ENCODE data around the gene MIER2. TPM values are rescaled to one million over a fixed set of nuclear protein-coding genes. Genes with fewer than 3 reads are reported as not detected.

The MIER2 gene
- total RNA-seq, 1 donor from 2014 or later = 50.5 TPM

GRCh38 chr19:366951-367350, 22.4 kb upstream of the MIER2 start:
- Mint-ChIP-seq H3K4me3 (no peak overlapping the region), H3K36me3 (no peaks in the 10 kb centered on the region), H3K27ac (no peak overlapping the region), H3K4me1 (peaks cover 10% of the 10 kb centered on the region), H3K27me3 (ENCODE audit: low read depth) (peaks cover 44% of the 10 kb centered on the region), H3K9me3 (no peaks in the 10 kb centered on the region)
- no peak for DNase-seq (ENCODE audit: low spot score in 2 of 2, unreplicated experiment in 2 of 2)
- TF ChIP-seq, protein P1, sequence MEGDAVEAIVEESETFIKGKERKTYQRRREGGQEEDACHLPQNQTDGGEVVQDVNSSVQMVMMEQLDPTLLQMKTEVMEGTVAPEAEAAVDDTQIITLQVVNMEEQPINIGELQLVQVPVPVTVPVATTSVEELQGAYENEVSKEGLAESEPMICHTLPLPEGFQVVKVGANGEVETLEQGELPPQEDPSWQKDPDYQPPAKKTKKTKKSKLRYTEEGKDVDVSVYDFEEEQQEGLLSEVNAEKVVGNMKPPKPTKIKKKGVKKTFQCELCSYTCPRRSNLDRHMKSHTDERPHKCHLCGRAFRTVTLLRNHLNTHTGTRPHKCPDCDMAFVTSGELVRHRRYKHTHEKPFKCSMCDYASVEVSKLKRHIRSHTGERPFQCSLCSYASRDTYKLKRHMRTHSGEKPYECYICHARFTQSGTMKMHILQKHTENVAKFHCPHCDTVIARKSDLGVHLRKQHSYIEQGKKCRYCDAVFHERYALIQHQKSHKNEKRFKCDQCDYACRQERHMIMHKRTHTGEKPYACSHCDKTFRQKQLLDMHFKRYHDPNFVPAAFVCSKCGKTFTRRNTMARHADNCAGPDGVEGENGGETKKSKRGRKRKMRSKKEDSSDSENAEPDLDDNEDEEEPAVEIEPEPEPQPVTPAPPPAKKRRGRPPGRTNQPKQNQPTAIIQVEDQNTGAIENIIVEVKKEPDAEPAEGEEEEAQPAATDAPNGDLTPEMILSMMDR (IDR thresholded peaks at IDR 0.05; ENCODE audit: unreplicated experiment) = no peak

DNA sequence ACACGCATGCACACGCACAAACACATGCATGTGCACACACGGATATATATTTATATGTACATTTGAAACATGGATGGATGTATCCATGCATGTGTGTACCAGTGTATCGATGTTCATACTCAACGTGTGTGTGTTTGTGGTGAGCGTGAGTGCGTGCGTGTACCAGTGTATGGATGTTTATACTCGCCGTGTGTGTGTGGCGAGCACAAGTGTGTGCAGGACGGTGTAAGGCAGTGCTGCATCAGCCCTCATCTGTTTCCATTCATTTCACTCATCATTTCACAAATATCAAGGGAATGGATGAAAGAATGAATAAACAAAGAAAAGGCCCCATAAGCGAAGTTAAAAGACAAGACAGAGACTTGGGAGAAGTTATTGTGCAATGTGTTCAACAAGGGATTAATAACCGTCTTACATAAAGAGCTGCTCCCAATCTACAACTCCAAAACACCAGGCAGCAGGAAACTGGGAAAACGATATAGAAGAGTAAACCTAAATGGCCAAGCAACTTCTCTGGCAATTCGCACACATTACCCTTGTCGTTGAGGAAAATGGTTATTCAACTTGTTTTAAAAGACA, 21.7 kb upstream of the MIER2 start:
- Mint-ChIP-seq H3K27me3 (ENCODE audit: low read depth) (peaks cover 37% of the 10 kb centered on the region), H3K36me3 (no peaks in the 10 kb centered on the region), H3K9me3 (no peaks in the 10 kb centered on the region), H3K4me1 (peaks cover 6% of the 10 kb centered on the region), H3K4me3 (no peak overlapping the region), H3K27ac (no peak overlapping the region)
- no peak for DNase-seq (ENCODE audit: low spot score in 2 of 2, unreplicated experiment in 2 of 2)
- TF ChIP-seq, protein P1 (IDR thresholded peaks at IDR 0.05; ENCODE audit: unreplicated experiment) = no peak

DNA sequence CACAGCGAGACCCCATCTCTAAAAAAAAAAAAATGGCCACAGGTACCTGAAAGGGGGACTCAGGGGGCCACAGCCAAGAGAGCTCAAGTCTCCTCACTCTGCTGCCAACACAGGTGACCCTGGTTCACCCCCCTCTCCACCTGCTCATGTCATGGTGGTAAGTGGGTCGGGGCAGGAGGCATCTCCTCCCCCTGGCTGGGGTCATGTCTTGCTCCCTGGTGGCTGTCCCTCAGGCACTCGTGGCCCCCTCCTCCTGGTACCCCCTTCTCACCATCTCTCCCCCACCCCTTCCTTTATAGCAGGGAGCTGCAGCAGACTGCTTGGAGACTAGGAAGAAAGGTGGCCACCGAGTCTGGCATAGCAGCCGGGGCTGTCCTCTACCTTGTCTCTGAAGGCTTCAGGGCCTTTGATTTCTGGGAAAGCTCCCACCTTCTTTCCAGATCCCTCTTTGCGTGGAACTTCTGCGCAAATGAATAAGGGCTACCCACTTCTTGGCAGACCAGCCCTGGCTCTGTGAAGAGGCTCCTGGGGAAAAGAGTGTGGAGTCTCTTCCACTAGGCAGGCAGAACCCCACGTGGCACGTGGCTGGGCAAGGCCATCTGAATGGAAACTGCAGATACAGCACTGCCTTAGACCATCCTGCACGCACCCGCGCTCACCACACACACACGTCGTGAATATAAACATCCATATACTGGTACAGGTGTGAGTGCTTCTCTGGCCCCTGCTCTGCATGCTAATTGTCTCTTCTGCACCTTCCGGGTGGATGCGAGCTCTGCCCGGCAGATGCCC, 20.1 kb upstream of the MIER2 start:
- TF ChIP-seq, protein P1 (IDR thresholded peaks at IDR 0.05; ENCODE audit: unreplicated experiment) = no peak
- H3K27me3 Mint-ChIP-seq (ENCODE audit: low read depth) = peaks cover 37% of the 10 kb centered on the region
- no peak for DNase-seq (ENCODE audit: low spot score in 2 of 2, unreplicated experiment in 2 of 2)
- H3K36me3 Mint-ChIP-seq = no peaks in the 10 kb centered on the region
- H3K4me3 Mint-ChIP-seq = no peak overlapping the region
- no peak overlapping the region for H3K27ac Mint-ChIP-seq
- no peaks in the 10 kb centered on the region for H3K9me3 Mint-ChIP-seq
- H3K4me1 Mint-ChIP-seq = peaks cover 6% of the 10 kb centered on the region

GRCh38 chr19:362683-363082, 18.1 kb upstream of the MIER2 start:
- H3K27ac Mint-ChIP-seq = no peak overlapping the region
- no peak for DNase-seq (ENCODE audit: low spot score in 2 of 2, unreplicated experiment in 2 of 2)
- H3K4me1 Mint-ChIP-seq = no peaks in the 10 kb centered on the region
- H3K9me3 Mint-ChIP-seq = no peaks in the 10 kb centered on the region
- TF ChIP-seq, protein P1 (IDR thresholded peaks at IDR 0.05; ENCODE audit: unreplicated experiment) = no peak
- no peaks in the 10 kb centered on the region for H3K36me3 Mint-ChIP-seq
- peaks cover 31% of the 10 kb centered on the region for H3K27me3 Mint-ChIP-seq (ENCODE audit: low read depth)
- no peak overlapping the region for H3K4me3 Mint-ChIP-seq

DNA sequence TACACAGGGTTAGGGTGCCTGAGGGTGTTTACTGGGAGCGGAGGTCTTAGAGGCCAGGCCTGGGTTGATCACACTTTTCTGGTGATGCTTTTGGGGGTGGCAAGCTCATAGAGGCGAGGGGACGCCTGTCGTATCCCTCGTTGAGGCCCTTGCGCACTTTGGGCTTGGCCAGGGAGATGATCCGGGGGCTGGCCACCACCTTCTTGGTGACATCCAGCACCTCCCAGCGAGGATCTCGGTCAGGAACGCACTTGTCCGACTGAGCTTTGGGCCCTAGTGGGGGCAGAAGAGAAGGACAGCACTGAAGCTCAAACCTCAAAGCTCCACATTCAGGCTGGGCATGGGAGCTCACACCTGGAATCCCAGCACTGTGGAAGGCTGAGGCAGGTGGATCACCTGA, 17.6 kb upstream of the MIER2 start:
- no peak overlapping the region for H3K27ac Mint-ChIP-seq
- DNase-seq (ENCODE audit: low spot score in 2 of 2, unreplicated experiment in 2 of 2) = no peak
- no peak overlapping the region for H3K4me3 Mint-ChIP-seq

More for the DNA sequence above, 17.6 kb upstream of the MIER2 start:
- H3K36me3 Mint-ChIP-seq = no peaks in the 10 kb centered on the region
- peaks cover 30% of the 10 kb centered on the region for H3K27me3 Mint-ChIP-seq (ENCODE audit: low read depth)
- TF ChIP-seq, protein P1 (IDR thresholded peaks at IDR 0.05; ENCODE audit: unreplicated experiment) = no peak
- no peaks in the 10 kb centered on the region for H3K9me3 Mint-ChIP-seq
- no peaks in the 10 kb centered on the region for H3K4me1 Mint-ChIP-seq
